HL-60 (cell line): ENCODE measurements around the gene MLLT10.

Experiments
- DNase-seq, 2 experiments: peaks; one replicate each; pipeline ENCODE4 v3.0.0-alpha.2; 2010 to 2020; ENCODE audit warnings: low read depth in 1 of 2, low spot score in 1 of 2
- H3K27ac ChIP-seq: fragments of 250-450 bp; sonication (Bioruptor Pico); replicated peaks from 2 replicates; pipeline ENCODE4 v1.5.1; 2020; ENCODE audit warnings: mild to moderate bottlenecking, moderate library complexity
- H3K27me3 ChIP-seq: fragments of 250-450 bp; sonication (Bioruptor Pico); 2 replicates; pipeline ENCODE4 v1.5.1; 2021; ENCODE audit warnings: mild to moderate bottlenecking, moderate library complexity; ENCODE audit not compliant: insufficient read depth, poor library complexity, severe bottlenecking
- H3K4me3 ChIP-seq: replicated peaks from 2 replicates; pipeline ENCODE4 v1.5.1; 2011; ENCODE audit warnings: mild to moderate bottlenecking, control low read depth, low read length; ENCODE audit not compliant: insufficient read depth
- GABPA ChIP-seq: IDR thresholded peaks from 2 replicates; pipeline ENCODE4 v1.6.1; 2012; ENCODE audit warnings: low read depth
- POLR2AphosphoS5 ChIP-seq: IDR thresholded peaks from 2 replicates; pipeline ENCODE4 v1.6.1; 2012; ENCODE audit warnings: low read depth
- SPI1 ChIP-seq: IDR thresholded peaks from 2 replicates; pipeline ENCODE4 v1.6.1; 2012; ENCODE audit warnings: low read depth, mild to moderate bottlenecking, borderline replicate concordance
- TF ChIP-seq, protein P1 (sequence below): IDR thresholded peaks from 2 replicates; pipeline ENCODE4 v1.6.1; 2012; ENCODE audit warnings: low read depth; ENCODE audit not compliant: insufficient replicate concordance
- TF ChIP-seq, protein P2 (sequence below): IDR thresholded peaks from one replicate; pipeline ENCODE4 v1.5.1; 2011; ENCODE audit warnings: low read length, control low read depth, inconsistent platforms; ENCODE audit not compliant: insufficient read depth

The MLLT10 gene

DNA sequence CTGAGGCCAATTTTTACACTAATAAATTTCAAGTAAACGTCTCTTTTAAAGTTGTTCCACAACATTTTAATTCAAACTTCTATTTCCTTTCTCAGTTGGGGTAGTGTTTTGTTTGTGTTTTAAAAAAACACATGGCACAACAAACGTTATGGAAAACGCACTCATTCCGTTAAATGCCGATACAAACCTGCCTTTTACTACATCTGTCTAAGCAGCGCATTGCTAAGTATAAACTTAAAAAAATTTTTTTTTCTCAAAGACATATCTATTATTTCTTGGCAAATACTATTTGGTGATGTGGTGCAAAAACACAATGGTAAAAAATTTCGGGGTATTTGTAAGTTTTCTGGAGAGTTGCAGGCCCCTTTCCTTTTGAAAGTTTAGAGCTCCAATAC is 9.9 kb upstream of the MLLT10 start:
- Histone ChIP-seq H3K27me3 (peaks cover 3% of the 10 kb centered on the region), H3K27ac (peak overlapping the region; percentile 93), H3K4me3 (no peak overlapping the region)
- no peak for DNase-seq
- TF ChIP-seq POLR2AphosphoS5 (no peak), GABPA (no peak), SPI1 (no peak)
- TF ChIP-seq, protein P1, sequence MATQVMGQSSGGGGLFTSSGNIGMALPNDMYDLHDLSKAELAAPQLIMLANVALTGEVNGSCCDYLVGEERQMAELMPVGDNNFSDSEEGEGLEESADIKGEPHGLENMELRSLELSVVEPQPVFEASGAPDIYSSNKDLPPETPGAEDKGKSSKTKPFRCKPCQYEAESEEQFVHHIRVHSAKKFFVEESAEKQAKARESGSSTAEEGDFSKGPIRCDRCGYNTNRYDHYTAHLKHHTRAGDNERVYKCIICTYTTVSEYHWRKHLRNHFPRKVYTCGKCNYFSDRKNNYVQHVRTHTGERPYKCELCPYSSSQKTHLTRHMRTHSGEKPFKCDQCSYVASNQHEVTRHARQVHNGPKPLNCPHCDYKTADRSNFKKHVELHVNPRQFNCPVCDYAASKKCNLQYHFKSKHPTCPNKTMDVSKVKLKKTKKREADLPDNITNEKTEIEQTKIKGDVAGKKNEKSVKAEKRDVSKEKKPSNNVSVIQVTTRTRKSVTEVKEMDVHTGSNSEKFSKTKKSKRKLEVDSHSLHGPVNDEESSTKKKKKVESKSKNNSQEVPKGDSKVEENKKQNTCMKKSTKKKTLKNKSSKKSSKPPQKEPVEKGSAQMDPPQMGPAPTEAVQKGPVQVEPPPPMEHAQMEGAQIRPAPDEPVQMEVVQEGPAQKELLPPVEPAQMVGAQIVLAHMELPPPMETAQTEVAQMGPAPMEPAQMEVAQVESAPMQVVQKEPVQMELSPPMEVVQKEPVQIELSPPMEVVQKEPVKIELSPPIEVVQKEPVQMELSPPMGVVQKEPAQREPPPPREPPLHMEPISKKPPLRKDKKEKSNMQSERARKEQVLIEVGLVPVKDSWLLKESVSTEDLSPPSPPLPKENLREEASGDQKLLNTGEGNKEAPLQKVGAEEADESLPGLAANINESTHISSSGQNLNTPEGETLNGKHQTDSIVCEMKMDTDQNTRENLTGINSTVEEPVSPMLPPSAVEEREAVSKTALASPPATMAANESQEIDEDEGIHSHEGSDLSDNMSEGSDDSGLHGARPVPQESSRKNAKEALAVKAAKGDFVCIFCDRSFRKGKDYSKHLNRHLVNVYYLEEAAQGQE: no peak
- TF ChIP-seq, protein P2, sequence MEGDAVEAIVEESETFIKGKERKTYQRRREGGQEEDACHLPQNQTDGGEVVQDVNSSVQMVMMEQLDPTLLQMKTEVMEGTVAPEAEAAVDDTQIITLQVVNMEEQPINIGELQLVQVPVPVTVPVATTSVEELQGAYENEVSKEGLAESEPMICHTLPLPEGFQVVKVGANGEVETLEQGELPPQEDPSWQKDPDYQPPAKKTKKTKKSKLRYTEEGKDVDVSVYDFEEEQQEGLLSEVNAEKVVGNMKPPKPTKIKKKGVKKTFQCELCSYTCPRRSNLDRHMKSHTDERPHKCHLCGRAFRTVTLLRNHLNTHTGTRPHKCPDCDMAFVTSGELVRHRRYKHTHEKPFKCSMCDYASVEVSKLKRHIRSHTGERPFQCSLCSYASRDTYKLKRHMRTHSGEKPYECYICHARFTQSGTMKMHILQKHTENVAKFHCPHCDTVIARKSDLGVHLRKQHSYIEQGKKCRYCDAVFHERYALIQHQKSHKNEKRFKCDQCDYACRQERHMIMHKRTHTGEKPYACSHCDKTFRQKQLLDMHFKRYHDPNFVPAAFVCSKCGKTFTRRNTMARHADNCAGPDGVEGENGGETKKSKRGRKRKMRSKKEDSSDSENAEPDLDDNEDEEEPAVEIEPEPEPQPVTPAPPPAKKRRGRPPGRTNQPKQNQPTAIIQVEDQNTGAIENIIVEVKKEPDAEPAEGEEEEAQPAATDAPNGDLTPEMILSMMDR: no peak

DNA sequence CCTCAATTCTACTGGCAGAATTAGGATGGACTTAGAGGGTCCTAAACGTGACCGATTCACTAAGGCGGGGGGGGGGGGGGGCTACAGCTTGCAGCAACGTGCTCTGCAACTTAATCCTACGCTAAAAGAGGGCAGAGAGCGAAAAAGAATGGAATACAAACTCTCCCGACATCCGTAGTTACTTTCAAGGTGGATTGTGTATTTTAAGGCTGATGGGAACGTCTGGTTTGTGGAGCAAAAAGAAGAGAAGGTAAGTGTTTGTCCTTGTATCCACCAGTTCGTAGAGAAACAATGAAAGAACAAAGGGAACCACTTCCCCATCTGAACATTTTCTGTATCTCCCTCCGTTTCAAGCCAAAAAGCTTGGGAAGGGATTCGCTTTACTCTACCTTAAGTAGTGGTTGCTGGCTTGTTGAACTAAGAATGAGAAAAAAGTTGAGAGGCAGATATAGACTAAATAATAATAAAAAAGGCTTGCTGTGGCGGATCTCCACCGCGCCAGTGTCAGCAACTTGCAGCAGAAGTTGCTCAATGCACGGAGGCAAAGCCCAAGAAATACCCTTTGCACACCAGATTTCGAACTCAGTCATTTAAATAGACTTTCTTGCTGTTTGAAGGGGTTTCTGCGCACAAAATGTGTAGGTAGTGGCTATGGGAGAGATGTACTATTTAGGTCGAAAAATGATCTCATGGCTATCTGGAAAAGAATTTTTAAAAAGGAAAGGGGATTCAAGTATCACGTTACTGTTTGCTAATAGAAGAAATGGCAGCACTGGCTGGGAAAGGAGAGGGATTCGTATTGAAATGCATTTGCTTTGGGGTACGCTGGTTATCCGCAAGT is 9.3 kb upstream of the MLLT10 start:
- TF ChIP-seq GABPA (no peak), SPI1 (peak; percentile 71)
- Histone ChIP-seq H3K4me3 (peak overlapping the region; percentile 43), H3K27ac (peak overlapping the region; percentile 93), H3K27me3 (no peaks in the 10 kb centered on the region)
- DNase-seq: peak in 1 of 2 experiments; percentile 41

DNA sequence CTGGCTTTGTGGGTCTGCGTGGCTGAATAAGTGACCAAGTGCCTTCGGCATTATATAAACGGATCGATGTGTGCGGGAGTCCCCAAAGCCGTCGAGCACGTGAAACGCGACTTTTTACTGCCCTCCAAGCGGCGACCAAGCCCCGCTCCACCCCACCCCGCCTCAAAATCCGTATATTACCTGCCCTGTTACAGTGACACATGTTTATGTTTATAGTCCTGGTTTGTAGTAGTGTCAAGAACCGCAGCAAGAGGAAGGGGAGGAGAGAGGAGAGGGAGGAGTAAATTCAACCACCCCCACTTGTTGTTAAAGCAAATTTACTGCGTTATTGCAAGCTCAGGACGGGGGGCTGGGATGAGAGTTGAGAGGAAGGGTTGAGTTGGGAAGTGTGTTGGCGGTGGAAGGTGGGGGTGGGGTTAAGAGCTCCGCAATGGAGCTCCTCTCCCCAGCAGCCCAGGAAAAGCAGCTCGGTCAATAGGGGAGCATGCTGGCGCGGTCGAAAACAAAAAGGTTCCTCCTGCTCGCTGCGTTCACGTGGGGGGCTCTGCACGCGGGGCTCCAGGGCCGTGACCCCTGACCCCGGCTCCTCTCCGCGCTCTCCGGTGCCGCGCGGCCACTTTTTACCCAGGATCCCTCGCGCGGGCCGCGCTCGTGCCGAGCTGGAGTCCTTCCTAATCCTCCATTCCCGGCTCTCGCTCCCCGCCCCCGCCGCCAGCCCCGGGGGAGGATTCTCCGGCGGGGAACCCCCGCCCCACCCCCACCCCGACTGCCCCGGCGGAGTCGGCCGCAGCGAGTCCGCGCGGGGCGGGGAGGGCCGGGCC is 8.5 kb upstream of the MLLT10 start, which contains the start of gene SKIDA1:
SKIDA1 (minus strand) TSS at position 316 of the 821 bp plus-strand sequence. CDS start 7,860 bp downstream, outside the sequence.
- peak in 1 of 2 experiments; percentile 64 for DNase-seq
- H3K27ac ChIP-seq: peak within 1 kb of the TSS; percentile 93
- no peaks in the 10 kb centered on the region for H3K27me3 ChIP-seq
- TF ChIP-seq POLR2AphosphoS5 (peak; percentile 46; the same call in 1 of the 2 replicates), SPI1 (peak; percentile 15; the same call in 1 of the 2 replicates)
- TF ChIP-seq, protein P1: no peak
- peak within 1 kb of the TSS; percentile 43 for H3K4me3 ChIP-seq

DNA sequence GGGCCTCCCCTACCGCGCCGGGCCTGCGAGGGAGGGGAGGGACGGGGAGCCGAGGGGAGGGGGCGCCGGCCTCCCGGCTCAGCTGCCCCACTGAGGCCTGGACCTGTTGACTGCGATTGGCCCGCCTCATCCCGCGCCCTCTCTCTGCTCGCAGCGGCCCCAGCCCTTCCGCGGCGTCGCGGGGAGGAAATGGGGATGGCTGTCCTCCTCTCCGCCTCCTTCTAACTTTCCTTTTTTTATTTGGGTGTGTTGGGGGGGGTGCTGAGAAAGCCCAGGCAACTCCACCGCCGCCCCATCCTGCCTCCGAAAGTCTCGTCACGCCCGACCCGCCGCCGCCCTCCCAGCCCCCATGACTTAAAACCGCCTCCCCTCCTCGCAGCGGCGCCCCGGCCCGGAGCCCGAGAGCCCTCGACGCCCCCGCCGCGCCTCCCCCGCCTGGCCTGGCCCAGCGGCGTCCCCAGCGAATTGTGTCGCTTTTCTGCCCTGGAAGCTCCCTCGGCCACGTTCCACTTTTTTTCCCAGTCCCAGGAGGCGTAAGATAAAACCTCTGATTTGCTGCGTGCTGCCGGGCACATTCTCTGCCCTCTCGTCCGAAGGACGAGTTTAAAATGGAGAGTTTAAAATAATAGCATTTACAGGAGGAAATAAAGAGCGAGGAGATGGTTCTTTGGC is 7.7 kb upstream of the MLLT10 start:
- DNase-seq: peak in 1 of 2 experiments; percentile 26
- H3K27me3 ChIP-seq: no peaks in the 10 kb centered on the region
- TF ChIP-seq, protein P1: no peak
- TF ChIP-seq POLR2AphosphoS5 (no peak), SPI1 (no peak), GABPA (no peak)
- TF ChIP-seq, protein P2: no peak
- H3K4me3 ChIP-seq: peak overlapping the region; percentile 43
- peak overlapping the region; percentile 93 for H3K27ac ChIP-seq
